Panc1 (cell line): Measurements from ENCODE around the gene RNF25. TPM values are rescaled to one million over a fixed set of nuclear protein-coding genes. Genes with fewer than 3 reads are reported as not detected.

ENCODE experiments used
- ATAC-seq: fragments of 200-7000 bp; cut with Tn5 transposase; 2 replicates; pipeline ENCODE4 v1.9.1; 2020; ENCODE audit warnings: mild to moderate bottlenecking, moderate library complexity
- BruUV-seq: library from RNA; stranded (reverse); fragments of 400-500 nt; replicated peaks from 2 replicates; lab custom pipeline; 2021; lab: Mats Ljungman, UMichigan
- CTCF ChIA-PET: fragments of 300-600 bp; sonication (Branson Sonifier 250); formaldehyde crosslinking; loops from one replicate; lab custom pipeline; 2022; ENCODE audit warnings: antibody characterized with exemption; lab: Charles Lee
- POLR2A ChIA-PET: fragments of 300-600 bp; sonication (Branson Sonifier 250); formaldehyde crosslinking; loops from one replicate; lab custom pipeline; 2022; ENCODE audit warnings: antibody characterized with exemption; lab: Charles Lee
- DNase-seq: peaks from one replicate; pipeline ENCODE4 v3.0.0-alpha.2; 2010; ENCODE audit warnings: low read depth, low spot score
- H3K27ac ChIP-seq: 2 replicates; pipeline ENCODE4 v1.5.1; 2011; ENCODE audit warnings: mild to moderate bottlenecking, low read length, inconsistent platforms
- H3K27me3 ChIP-seq: fragments of 200-500 bp; sonication (Bioruptor generic); 2 replicates; pipeline ENCODE4 v1.6.0; 2014; ENCODE audit warnings: low read length, inconsistent platforms; ENCODE audit not compliant: control insufficient read depth, insufficient read depth
- H3K36me3 ChIP-seq: fragments of 200-500 bp; sonication (Bioruptor generic); 2 replicates; pipeline ENCODE4 v1.5.1; 2014; ENCODE audit warnings: inconsistent platforms, mild to moderate bottlenecking, low read length, moderate library complexity; ENCODE audit not compliant: control insufficient read depth, insufficient read depth
- H3K4me1 ChIP-seq: 2 replicates; pipeline ENCODE4 v1.5.1; 2011; ENCODE audit warnings: inconsistent platforms, mild to moderate bottlenecking, low read length, moderate library complexity; ENCODE audit not compliant: control insufficient read depth, insufficient read depth
- H3K4me3 ChIP-seq, 2 experiments: 2 replicates each; pipeline ENCODE4 v1.5.1; 2011 to 2012; ENCODE audit warnings: low read depth in 2 of 2, low read length in 2 of 2, mild to moderate bottlenecking in 2 of 2, inconsistent platforms in 1 of 2, moderate library complexity in 1 of 2
- H3K9me3 ChIP-seq: fragments of 200-500 bp; sonication (Bioruptor generic); 2 replicates; pipeline ENCODE4 v1.5.1; 2014; ENCODE audit warnings: low read depth, mild to moderate bottlenecking, inconsistent platforms, low read length, moderate library complexity; ENCODE audit not compliant: control insufficient read depth, insufficient read depth
- POLR2AphosphoS5 ChIP-seq: IDR thresholded peaks from 2 replicates; pipeline ENCODE4 v1.6.1; 2012; ENCODE audit warnings: mild to moderate bottlenecking, low read depth, low read length, moderate library complexity
- REST ChIP-seq, 2 experiments: IDR thresholded peaks; 2 replicates each; pipeline ENCODE4 v1.6.1; 2011 to 2012; ENCODE audit warnings: low read depth in 2 of 2, control low read depth in 1 of 2, low read length in 1 of 2, mild to moderate bottlenecking in 1 of 2, moderate library complexity in 1 of 2; ENCODE audit not compliant: insufficient read depth in 1 of 2
- SIN3A ChIP-seq: IDR thresholded peaks from 2 replicates; pipeline ENCODE4 v1.6.1; 2012; ENCODE audit warnings: low read depth, mild to moderate bottlenecking, low read length, moderate library complexity, borderline replicate concordance; ENCODE audit not compliant: insufficient read depth
- TCF7L2 ChIP-seq: IDR thresholded peaks from 2 replicates; pipeline ENCODE4 v1.6.1; 2011; ENCODE audit warnings: mild to moderate bottlenecking, low read depth, low read length, inconsistent platforms
- in situ Hi-C: cut with HindIII; loops from 2 replicates; pipeline ENCODE4 v1.10.0; 2016; ENCODE audit warnings: low sequenced_read_pairs, low pct_unique_long_range_greater_than_20kb
- intact Hi-C: fragments of 100-400 bp; cut with micrococcal nuclease; formaldehyde crosslinking; loops from one replicate; pipeline ENCODE4 v1.10.0; 2022; ENCODE audit not compliant: unreplicated experiment
- total RNA-seq: library from RNA; stranded (reverse); gene quantifications from one replicate; pipeline ENCODE4 v1.2.1, GENCODE V29; 2021; ENCODE audit not compliant: unreplicated experiment
- TF ChIP-seq, protein P1 (sequence below): fragments of 450-650 bp; IDR thresholded peaks from 2 replicates; pipeline ENCODE4 v1.5.1; 2017; ENCODE audit warnings: mild to moderate bottlenecking

RNF25 gene
- total RNA-seq, 1 experiment from 2014 or later, result 40.4 TPM

DNA sequence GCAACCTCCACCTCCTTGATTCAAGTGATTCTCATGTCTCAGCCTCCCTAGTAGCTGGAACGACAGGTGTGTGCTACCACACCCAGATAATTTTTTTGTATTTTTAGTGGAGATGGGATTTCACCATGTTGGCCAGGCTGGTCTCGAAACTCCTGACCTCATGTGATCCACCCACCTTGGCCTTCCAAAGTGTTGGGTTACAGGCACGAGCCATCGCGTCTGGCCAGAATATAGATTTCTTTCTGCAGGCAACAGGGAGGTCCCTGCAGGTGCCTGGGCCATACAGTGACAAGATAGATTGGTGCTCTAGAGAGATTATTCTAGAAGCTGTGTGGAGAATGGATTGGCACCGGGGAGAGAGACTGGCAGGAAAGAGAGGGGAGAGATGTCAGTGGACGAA is 50.8 kb downstream of the RNF25 start:
- intact Hi-C loops, result no loop called here
- Histone ChIP-seq H3K9me3 (no peaks in the 10 kb centered on the region), H3K27ac (no peak overlapping the region), H3K27me3 (no peaks in the 10 kb centered on the region), H3K36me3 (no peaks in the 10 kb centered on the region), H3K4me3 (no peak overlapping the region), H3K4me1 (no peaks in the 10 kb centered on the region)
- DNase-seq (no peak), ATAC-seq (no peak)
- POLR2A ChIA-PET, result no interaction called here
- TF ChIP-seq POLR2AphosphoS5 (no peak), SIN3A (no peak), TCF7L2 (no peak), REST (IDR thresholded peaks at IDR 0.05; ENCODE audit: insufficient read depth in 1 of 2, low read depth in 2 of 2, low read length in 1 of 2) (no peak)
- TF ChIP-seq, protein P1, sequence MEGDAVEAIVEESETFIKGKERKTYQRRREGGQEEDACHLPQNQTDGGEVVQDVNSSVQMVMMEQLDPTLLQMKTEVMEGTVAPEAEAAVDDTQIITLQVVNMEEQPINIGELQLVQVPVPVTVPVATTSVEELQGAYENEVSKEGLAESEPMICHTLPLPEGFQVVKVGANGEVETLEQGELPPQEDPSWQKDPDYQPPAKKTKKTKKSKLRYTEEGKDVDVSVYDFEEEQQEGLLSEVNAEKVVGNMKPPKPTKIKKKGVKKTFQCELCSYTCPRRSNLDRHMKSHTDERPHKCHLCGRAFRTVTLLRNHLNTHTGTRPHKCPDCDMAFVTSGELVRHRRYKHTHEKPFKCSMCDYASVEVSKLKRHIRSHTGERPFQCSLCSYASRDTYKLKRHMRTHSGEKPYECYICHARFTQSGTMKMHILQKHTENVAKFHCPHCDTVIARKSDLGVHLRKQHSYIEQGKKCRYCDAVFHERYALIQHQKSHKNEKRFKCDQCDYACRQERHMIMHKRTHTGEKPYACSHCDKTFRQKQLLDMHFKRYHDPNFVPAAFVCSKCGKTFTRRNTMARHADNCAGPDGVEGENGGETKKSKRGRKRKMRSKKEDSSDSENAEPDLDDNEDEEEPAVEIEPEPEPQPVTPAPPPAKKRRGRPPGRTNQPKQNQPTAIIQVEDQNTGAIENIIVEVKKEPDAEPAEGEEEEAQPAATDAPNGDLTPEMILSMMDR, result no peak
- in situ Hi-C loops, result no loop called here
- CTCF ChIA-PET, result interaction anchor here (0.7 kb wide), 1 partner anchor 37 kb away, joined by 3 read pairs; no protein-coding TSS in a partner anchor
- no TSS peak for BruUV-seq

GRCh38 chr2:218618102-218618860 is 53.5 kb downstream of the RNF25 start:
- no peak for TF ChIP-seq TCF7L2
- TF ChIP-seq, protein P1, result peak; percentile 65; the same call in 1 of the 2 replicates
- no peak for TF ChIP-seq POLR2AphosphoS5
- Histone ChIP-seq H3K9me3 (no peaks in the 10 kb centered on the region), H3K4me3 (no peak overlapping the region), H3K36me3 (no peaks in the 10 kb centered on the region), H3K27ac (no peak overlapping the region), H3K4me1 (no peaks in the 10 kb centered on the region), H3K27me3 (no peaks in the 10 kb centered on the region)
- CTCF ChIA-PET, result no interaction called here
- DNase-seq (no peak), ATAC-seq (peak; percentile 85)
- no TSS peak for BruUV-seq
- in situ Hi-C loops (no loop called here), intact Hi-C loops (no loop called here)
- POLR2A ChIA-PET, result no interaction called here
